ENCODE data around the gene TMCO4. TPM values are rescaled to one million over a fixed set of nuclear protein-coding genes. Genes with fewer than 3 reads are reported as not detected.
A peak's percentile ranks its signal among the peaks of the same experiment; 100 is the strongest.

The TMCO4 gene
- total RNA-seq, 2 donors from 2014 or later = 9.0 to 10.1 TPM

DNA sequence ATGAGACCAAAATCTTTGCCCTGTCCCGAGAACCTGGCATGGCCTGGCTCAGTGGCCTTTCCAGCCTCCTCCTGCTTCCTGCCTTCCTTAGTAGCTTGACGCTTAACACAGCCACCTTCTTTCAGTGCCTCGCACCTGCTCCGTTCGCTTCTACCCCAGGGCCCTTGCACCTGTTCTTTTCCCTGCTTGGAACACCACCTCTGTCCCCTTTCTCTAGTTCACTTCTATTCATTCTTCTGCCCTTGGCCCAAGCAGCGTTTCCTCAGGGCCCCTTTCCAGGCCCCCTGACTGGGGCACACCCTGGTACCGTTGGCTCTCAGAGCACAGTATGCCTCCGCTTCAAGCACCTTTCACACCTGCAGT is 144.0 kb downstream of the TMCO4 start:
- ATAC-seq = no peak
- DNase-seq = no peak
- intact Hi-C loops (cut with DNase I) = loop anchor here (10.0 kb wide), 3 partner anchors 171 to 401 kb away; partner anchors contain the start of genes CAPZB (in 1 of the 2), EMC1 (in 1 of the 2) and MRTO4 (in 1 of the 2)

DNA sequence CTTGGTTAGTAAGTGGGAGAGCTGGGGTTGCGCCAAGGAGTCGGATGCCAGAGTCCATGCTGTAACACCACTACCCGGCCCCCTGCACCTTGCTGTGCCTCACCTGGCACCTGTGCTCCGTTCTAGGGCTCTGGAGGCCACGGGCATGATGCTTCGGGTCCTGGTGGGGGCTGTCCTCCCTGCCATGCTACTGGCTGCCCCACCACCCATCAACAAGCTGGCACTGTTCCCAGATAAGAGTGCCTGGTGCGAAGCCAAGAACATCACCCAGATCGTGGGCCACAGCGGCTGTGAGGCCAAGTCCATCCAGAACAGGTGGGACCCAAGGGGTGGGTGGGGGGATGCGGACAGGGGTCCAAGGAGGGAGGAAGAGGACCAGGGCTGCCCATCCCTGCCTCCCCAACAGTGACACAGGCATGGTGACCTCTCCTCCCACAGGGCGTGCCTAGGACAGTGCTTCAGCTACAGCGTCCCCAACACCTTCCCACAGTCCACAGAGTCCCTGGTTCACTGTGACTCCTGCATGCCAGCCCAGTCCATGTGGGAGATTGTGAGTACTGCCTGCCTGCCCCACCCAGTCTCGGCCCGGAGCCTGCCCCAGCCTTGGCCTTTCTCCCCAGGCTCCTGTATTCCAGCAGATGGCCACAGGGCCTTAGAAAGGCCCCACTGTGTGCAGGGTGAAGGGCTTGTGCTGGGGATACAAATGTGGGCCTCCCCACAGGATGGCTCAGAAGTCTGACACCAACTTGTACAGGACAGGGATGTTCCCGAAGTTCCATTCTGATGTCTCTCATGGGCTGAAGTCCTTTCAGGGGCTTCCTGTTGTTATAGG is 144.6 kb downstream of the TMCO4 start:
- DNase-seq (peak; percentile 36), ATAC-seq (no peak)
- intact Hi-C loops (cut with DNase I) = loop anchor here (5.0 to 10.0 kb wide), 6 partner anchors 163 to 400 kb away; partner anchors contain the start of genes CAPZB (in 1 of the 2), EMC1 (in 1 of the 2) and MRTO4 (in 1 of the 2)

DNA sequence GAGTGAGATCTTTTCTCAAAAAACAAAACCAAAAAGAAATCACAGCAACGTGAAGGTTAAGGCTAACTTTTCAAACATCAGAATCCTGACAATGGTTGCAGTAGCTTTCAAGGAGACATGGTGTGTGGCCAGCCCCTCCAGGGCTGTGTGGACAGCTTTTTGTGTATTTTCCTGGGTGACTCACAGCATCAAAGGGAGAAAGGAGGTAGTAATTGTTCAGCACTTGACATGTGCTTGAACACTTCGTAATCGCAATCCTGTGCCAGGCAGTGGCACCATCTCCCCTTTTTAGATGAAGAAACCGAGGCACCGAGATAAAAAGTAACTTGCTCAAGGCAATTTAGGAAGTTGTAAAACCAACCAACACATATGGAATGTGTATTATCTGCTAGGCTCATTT is 145.3 kb downstream of the TMCO4 start:
- ATAC-seq (no peak), DNase-seq (no peak)
- intact Hi-C loops (cut with DNase I) = loop anchor here (5.0 to 10.0 kb wide), 6 partner anchors 162 to 400 kb away; partner anchors contain the start of genes CAPZB (in 1 of the 2), EMC1 (in 1 of the 2) and MRTO4 (in 1 of the 2)

DNA sequence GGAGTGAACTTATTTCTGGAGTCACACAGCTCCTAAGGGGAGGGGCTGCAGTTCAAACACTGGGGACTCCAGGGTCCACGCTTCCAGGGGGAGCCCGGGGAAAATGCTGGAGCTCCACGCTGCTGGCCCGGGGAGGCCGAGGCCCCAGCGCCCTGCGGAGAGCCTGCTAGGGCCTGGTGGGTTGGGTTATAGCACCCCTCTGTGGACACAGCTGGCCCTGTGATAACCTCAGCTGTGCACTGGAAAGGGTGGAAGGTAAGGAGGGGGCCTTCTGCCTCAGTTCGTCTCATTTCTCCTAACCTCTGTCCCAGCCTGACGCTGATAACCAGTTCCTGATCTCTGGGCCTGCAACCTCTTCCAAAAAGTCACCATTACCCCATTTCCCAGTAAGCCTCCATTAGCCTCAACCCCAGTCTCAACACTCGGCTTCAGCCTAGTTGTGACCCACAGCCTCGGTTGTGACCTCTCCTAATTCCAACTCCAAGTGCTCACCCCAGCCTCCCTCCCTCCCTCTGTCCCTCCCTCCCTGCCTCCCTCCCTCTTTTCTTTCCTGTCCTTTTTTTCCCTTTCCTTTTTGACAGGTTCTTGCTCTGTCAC is 148.5 kb downstream of the TMCO4 start:
- intact Hi-C loops (cut with DNase I) = loop anchor here (2.0 to 10.0 kb wide), 7 partner anchors 159 to 396 kb away; partner anchors contain the start of genes CAPZB (in 1 of the 2), EMC1 (in 1 of the 2) and MRTO4 (in 1 of the 2)
- DNase-seq (peak; percentile 66), ATAC-seq (peak; percentile 83 to 89)

DNA sequence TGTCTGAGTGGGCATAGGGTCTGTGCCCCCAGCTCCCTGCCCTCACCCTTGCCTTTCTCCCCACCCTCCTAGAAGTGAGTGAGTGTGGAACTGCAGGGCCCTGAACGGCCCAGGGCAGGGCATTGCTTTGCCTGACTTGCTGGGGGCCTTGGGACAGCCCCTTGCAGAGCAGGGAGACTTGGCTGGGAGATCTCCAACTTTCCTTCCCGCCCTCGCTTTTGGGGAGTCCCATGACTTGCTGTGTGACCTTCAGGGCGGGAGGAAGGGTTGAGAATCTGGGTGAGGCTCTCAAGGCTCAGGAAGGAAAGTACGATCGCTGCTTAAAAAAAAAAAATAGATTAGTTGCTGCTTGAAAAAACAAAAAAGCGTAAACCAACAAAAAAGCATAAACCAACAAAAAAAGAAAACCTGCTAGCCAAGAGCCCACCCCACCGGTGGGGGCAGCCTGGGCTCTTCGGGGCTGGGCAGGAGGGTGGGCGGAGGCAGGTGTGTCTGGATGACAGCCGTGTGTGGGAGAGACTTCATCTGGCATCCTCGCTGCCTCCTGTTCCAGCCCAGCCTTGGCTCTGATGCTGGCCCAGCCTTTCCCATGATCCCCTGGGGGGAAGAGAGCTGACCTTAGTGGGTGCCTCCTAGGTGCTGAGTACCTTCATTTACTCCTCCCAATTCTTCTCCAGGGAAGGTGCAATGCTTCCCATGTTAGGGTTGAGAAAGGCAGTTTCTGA is 149.1 kb downstream of the TMCO4 start:
- DNase-seq (peak; percentile 44), ATAC-seq (peak; percentile 27 to 67)
- intact Hi-C loops (cut with DNase I) = loop anchor here (2.0 to 10.0 kb wide), 7 partner anchors 158 to 396 kb away; partner anchors contain the start of genes CAPZB (in 1 of the 2), EMC1 (in 1 of the 2) and MRTO4 (in 1 of the 2)

DNA sequence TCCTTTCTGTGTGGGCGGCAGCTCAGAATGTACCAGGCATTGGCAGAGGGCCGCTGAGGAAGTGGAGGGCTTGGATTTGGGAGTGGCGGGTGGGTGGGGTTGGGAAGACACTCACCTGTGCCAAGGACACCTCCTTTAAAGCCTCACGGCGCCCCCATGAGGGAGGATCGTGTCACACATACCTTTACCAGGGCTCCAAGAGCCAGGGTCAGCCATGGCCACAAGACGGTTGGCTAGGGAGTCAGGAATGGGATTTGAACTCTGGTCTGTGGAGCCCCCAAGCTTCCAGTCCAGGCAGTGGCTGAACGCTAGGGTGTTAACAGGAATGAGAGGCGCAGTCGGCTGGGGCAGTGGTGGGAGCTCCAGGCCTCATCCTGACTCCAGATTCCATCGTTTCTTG is 151.0 kb downstream of the TMCO4 start:
- peak; percentile 19 for DNase-seq
- intact Hi-C loops (cut with DNase I) = loop anchor here in 1 of 2 donors (5.0 kb wide), 1 partner anchor 51 kb away; a partner anchor contains a TSS
- no peak for ATAC-seq

DNA sequence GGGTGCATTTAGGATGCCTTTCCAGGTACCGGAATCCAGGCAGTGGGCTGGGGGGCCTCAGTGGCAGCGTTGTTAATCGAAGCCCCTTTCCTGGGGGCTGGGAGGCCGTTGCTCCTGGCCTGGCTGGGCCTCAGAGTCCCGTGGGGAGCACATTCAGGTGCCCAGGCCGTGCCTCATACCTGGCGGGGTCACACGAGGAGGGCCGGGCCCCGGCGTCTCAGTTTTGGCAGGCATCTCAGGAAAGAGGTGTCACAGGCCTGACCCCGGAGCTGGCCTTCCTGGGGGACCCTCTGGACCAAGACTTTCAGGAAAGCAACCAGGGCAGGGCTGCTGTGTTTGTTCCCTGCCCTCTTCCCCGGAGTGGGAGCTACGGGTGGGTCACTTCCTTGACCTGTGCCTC is 151.5 kb downstream of the TMCO4 start:
- intact Hi-C loops (cut with DNase I) = loop anchor here in 1 of 2 donors (5.0 kb wide), 1 partner anchor 51 kb away; a partner anchor contains a TSS
- DNase-seq (peak; percentile 17), ATAC-seq (no peak)

DNA sequence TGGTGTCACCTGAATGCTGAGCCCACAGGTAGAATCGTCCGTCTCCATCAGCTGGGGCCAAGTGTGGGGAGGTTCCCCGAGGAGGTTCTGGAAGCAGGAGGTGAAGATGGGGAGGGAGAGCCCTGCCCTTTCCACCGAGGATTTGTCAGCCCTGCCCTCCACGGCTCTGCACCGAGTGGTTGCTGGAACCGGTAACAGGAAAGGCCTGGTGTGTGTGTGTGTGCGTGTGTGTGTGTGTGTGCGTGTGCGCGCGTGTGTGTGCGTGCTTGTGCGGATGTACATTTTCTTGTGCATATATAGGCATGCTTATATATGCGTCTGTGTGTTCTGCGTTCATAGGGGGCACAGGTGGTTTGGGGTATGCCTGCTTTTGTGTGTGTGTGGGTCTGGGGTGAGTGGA is 152.1 kb downstream of the TMCO4 start:
- intact Hi-C loops (cut with DNase I) = loop anchor here in 1 of 2 donors (5.0 kb wide), 1 partner anchor 50 kb away; a partner anchor contains a TSS
- DNase-seq = peak; percentile 55
- ATAC-seq = no peak

DNA sequence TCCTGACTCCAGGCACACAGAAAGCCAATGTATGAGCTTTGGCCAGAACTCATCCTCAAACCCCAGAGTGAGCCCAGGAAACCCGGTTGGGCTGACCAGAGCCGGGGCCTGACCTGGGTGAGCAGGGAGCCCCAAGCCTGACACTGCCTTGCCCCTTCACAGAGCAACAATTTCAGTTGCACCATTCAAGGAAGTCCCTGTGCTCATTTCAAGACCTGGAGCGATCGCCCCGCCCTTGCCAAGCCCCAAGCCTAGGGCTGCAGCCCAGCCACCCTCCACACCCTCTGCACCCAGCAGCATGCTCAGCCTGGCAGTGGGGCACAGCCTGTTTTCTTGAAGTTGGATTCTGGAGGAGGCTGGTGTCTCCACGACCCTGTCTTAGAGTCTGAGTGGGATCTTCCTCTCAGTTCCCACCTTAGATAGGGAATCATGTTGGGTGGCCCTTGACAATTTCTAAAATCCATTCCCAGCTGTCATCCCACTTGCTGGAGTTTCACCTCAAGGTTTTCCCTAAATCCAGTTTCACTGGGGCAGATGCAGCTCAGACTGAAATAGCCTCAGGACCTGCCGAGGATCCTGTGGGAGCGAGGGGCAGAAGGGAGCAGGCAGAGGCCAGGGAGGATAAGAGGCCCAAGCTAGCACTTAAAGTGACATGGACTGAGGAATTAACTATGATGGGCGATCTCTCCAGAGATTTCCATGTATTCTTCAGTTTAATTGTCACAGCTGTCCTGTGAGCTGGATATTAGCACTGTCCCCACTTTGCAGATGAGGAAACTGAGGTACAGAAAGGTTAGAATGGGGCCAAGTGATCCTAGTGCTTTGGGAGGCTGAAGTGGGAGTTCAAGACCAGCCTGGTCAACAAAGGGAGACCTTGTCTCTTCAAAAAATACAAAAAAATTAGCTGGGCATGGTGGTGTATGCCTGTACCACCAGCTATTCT is 153.1 kb downstream of the TMCO4 start:
- intact Hi-C loops (cut with DNase I) = loop anchor here in 1 of 2 donors (5.0 kb wide), 1 partner anchor 49 kb away; a partner anchor contains a TSS
- no peak for ATAC-seq
- DNase-seq = peak; percentile 34

DNA sequence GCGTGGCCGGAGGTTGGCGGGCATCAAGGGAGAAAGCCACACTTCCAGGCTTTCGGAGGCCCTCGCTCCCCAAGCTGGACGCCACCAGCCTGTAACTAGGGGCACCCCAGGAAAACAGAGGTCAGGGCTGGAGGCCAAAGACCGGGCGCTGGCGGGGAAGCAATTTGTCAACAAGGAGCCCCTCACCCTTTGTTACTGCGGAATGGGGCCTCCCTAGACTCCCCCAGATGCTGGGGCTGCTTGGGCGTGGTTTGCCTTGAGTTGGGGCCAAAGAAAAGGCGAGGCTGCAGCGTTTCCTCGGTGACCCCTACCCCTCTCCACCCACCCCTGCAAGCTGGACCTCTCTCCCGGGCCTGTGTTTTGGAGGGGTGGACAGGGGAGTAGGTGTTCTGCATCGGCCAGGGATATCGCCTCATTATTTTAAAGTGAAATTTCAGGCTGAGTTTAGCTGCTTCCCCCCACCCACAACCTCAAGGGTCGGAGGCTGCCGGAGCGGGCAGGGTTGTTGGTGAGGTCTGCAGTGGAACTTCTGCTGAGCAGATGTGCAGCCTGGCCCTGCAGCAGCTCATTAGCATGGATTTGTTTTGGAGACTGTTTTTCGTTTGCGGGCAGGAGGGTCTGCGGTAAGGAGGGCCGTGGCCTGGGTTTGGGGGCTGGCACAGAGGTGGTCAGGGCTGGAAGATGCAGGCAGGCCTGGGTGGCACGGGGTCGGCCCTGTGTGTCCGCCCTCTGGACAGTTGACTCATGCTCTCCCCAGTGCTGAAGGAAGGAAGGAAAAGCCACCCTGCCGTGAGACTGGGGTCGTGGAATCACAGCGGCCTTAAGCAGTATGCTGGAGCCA is 154.1 kb downstream of the TMCO4 start:
- DNase-seq (peak; percentile 24), ATAC-seq (no peak)
- intact Hi-C loops (cut with DNase I) = loop anchor here in 1 of 2 donors (5.0 kb wide), 1 partner anchor 48 kb away; a partner anchor contains a TSS

DNA sequence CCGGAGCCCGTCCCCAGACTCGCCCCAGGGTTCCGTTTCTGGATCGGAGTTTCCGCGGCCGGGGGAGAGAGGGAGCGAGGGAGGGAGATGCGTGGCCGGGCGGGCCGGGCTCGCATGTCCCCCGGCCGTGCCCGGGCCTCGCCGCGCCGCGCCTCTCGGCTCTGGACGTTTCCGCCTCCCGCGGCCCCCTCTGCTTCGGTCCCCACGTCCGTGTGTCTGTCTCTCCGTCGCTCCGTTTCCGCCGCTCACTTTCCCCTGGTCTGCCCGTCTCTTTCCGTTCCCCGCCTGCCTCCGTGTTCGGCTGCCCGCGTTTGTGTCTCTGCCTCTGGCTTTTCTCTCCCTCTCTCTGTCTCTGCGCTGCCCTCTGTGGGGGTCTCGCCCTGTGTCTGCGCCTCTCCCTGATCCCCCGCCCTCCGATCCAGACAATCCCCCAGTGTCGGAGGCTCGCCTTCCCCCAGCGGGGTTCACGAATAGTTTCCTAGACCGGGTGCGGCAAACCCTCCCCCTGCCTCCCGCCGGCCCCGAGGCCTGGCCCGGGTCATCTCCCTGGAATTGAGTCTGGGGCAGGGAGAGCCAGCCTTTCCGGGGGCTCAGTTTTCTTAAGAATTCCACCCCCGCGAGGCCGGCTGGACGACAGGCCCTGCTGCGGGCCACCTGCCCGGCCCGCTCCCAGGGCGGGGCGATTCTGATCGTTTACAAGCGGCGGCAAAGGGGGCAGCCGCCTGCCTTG is 154.9 kb downstream of the TMCO4 start:
- DNase-seq = peak; percentile 54
- peak; percentile 10 to 36 for ATAC-seq
- intact Hi-C loops (cut with DNase I) = loop anchor here in 1 of 2 donors (5.0 kb wide), 1 partner anchor 48 kb away; a partner anchor contains a TSS

DNA sequence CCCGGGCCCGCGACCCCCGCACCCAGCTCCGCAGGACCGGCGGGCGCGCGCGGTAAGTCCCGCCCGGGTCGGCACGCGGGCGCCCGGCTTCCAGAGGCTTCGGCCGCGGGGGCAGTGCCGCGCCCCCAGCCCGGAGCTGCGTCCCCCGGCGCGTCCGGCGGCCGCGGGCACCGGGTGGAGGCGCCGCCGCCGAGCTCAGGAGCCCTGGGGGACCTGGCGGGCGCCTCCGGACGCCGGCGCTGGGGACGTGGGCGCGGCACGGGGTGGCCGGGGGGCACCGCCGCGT is 155.4 kb downstream of the TMCO4 start:
- intact Hi-C loops (cut with DNase I) = no loop called here
- peak in 1 of 2 donors; percentile 4 for ATAC-seq
- peak; percentile 17 for DNase-seq

DNA sequence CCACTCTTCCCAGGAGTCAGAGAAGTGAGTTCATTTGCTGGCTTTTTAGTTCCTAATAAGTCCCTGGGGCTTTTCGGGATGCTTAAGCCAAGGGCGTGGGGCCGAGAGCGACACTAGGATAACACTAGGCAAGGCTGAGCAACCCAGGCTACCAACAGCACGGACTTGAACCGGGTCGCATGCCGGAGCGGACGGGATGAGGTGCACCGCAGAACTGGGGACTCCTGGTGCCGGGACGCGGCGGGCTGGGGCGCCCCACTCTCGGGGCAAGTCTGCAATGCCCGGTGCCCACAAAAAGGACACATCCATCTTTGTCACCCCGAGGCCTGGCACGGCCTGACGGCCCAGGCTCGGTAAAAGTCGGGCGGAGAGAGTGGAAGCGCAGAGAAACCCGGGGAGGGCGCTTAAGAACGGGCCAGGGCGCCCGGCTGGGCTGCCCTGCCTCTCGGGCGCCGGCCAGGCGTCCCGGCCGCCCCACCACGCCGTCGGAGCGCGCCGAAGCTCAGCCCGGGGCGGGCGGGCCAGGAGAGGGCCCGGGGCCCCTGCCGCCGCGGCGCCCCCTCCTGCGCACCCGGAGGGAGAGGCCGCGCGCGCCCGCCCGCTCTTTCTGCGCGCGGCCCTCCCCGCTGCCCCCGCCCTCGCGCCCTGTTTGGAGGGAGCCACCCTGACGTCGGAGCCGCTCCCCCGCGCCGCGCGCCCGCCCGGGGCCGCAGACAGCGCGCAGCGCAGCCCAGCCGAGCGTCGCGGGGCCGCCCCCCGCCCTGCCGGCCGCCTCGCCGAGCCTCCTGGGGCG is 155.9 kb downstream of the TMCO4 start, which contains the start of gene NBL1:
Gene NBL1, plus strand, starts transcription at position 710 of the 793 bp plus-strand sequence. CDS start 10,720 bp downstream, outside the sequence.
- peak; percentile 76 for DNase-seq
- ATAC-seq = peak; percentile 78 to 80
- intact Hi-C loops (cut with DNase I) = no loop called here

DNA sequence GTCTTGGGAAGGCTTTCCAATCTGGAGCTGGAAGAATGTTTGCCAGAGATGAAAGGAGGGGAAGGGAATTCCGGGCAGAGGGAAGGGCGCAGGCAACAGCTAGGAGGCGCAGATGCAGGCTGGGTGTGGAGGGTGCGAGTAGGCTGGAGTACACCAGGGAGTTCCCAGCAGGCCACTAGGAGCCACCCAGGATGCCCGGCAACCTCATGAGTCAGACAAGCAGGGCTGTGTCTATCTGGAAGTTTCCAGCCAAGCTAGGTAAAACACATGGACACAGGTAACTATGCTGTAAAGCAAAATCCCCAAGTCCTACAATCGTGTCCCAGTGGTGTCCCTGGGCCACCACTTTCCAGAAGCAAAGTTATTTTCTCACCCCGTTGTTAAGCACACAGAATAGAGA is 156.6 kb downstream of the TMCO4 start:
- intact Hi-C loops (cut with DNase I) = no loop called here
- DNase-seq = peak; percentile 28
- ATAC-seq = peak in 1 of 2 donors; percentile 12
